NB4 (cell line): ENCODE data around the gene UBXN4.

ENCODE experiments used
- DNase-seq: peaks from one replicate; pipeline ENCODE4 v3.0.0; 2010; ENCODE audit warnings: low read depth
- H3K4me3 ChIP-seq: one replicate; pipeline ENCODE4 v1.5.1; 2011; ENCODE audit warnings: mild to moderate bottlenecking, low read depth, low read length, moderate library complexity
- CTCF ChIP-seq: IDR thresholded peaks from one replicate; pipeline ENCODE4 v1.5.1; 2012; ENCODE audit warnings: low read depth, low read length
- MAX ChIP-seq: IDR thresholded peaks from 2 replicates; pipeline ENCODE4 v1.6.1; 2011; ENCODE audit warnings: low read depth, low read length
- MYC ChIP-seq: IDR thresholded peaks from 2 replicates; pipeline ENCODE4 v1.6.1; 2011; ENCODE audit warnings: low read depth, low read length
- POLR2A ChIP-seq: IDR thresholded peaks from 2 replicates; pipeline ENCODE4 v1.6.1; 2011; ENCODE audit warnings: mild to moderate bottlenecking; ENCODE audit not compliant: insufficient read length; ENCODE audit errors: extremely low read depth

The UBXN4 gene

GRCh38 chr2:135755573-135755972 lies 13.9 kb downstream of the UBXN4 start:
- no peak for DNase-seq
- TF ChIP-seq CTCF = no peak
- no peak for TF ChIP-seq POLR2A
- no peak for TF ChIP-seq MAX
- no peak for TF ChIP-seq MYC

GRCh38 chr2:135756692-135757091 lies 15.0 kb downstream of the UBXN4 start:
- no peak overlapping the region for H3K4me3 ChIP-seq

More at GRCh38 chr2:135755573-135755972, 13.9 kb downstream of the UBXN4 start:
- no peak overlapping the region for H3K4me3 ChIP-seq

GRCh38 chr2:135762022-135762421 lies 20.4 kb downstream of the UBXN4 start:
- no peak overlapping the region for H3K4me3 ChIP-seq
- DNase-seq = no peak
- TF ChIP-seq POLR2A = no peak
- no peak for TF ChIP-seq CTCF
- TF ChIP-seq MAX = no peak
- no peak for TF ChIP-seq MYC

More at GRCh38 chr2:135756692-135757091, 15.0 kb downstream of the UBXN4 start:
- TF ChIP-seq POLR2A (no peak), CTCF (no peak), MYC (no peak), MAX (no peak)
- no peak for DNase-seq

- no peak overlapping the region for H3K4me3 ChIP-seq
- TF ChIP-seq POLR2A (no peak), CTCF (no peak), MAX (no peak), MYC (no peak)
- DNase-seq = no peak
These were observed 20.9 kb downstream of the UBXN4 start for GRCh38 chr2:135762530-135762929.

GRCh38 chr2:135768863-135769262 lies 27.2 kb downstream of the UBXN4 start:
- DNase-seq = no peak
- TF ChIP-seq CTCF (no peak), MAX (no peak), MYC (no peak), POLR2A (no peak)
- H3K4me3 ChIP-seq = no peak overlapping the region

- H3K4me3 ChIP-seq = no peak overlapping the region
- TF ChIP-seq MYC (no peak), POLR2A (no peak), CTCF (no peak), MAX (no peak)
- DNase-seq = no peak
These were observed 31.7 kb downstream of the UBXN4 start for GRCh38 chr2:135773319-135773718.
